GM18861 (cell line): ENCODE measurements around the gene CD300LD.
"Not testable (repeated sequence)": the region's sequence is repeated elsewhere in the genome, so short reads cannot be mapped to it uniquely, and the experiment has no call there.

Experiments used
- ATAC-seq: cut with Tn5 transposase; IDR thresholded peaks from one replicate; pipeline ENCODE4 v1.9.1; 2021; ENCODE audit not compliant: unreplicated experiment

Gene CD300LD

GRCh38 chr17:74592087-74592990 lies at the start of gene CD300LD:
CD300LD (minus strand) TSS chr17:74592283; CDS start chr17:74592202, 81 bp downstream.
- no peak for ATAC-seq

- ATAC-seq, result no peak
These were observed 49.3 kb upstream of the CD300LD start for GRCh38 chr17:74641224-74641957.

GRCh38 chr17:74639704-74640151 lies 47.6 kb upstream of the CD300LD start:
- no peak for ATAC-seq

GRCh38 chr17:74637926-74638325 lies 45.8 kb upstream of the CD300LD start:
- no peak for ATAC-seq

GRCh38 chr17:74637265-74637664 lies 45.2 kb upstream of the CD300LD start:
- ATAC-seq, result no peak

GRCh38 chr17:74636541-74637085 lies 44.5 kb upstream of the CD300LD start:
- not testable (repeated sequence) for ATAC-seq

GRCh38 chr17:74635418-74635817 lies 43.3 kb upstream of the CD300LD start:
- no peak for ATAC-seq

GRCh38 chr17:74633326-74633725 lies 41.2 kb upstream of the CD300LD start:
- no peak for ATAC-seq

- no peak for ATAC-seq
These were observed 40.5 kb upstream of the CD300LD start for GRCh38 chr17:74632617-74633016.

GRCh38 chr17:74631468-74632450 lies 39.7 kb upstream of the CD300LD start:
- ATAC-seq, result no peak

GRCh38 chr17:74630251-74630650 lies 38.2 kb upstream of the CD300LD start:
- not testable (repeated sequence) for ATAC-seq

- ATAC-seq, result no peak
These were observed 33.6 kb upstream of the CD300LD start for GRCh38 chr17:74625661-74626060.

GRCh38 chr17:74624131-74624530 lies 32.0 kb upstream of the CD300LD start:
- no peak for ATAC-seq

- ATAC-seq, result no peak
These were observed 31.6 kb upstream of the CD300LD start, which contains the start of gene CD300E for GRCh38 chr17:74623693-74624093. CD300E (minus strand) TSS chr17:74623738; CDS start chr17:74623621, 117 bp downstream.

GRCh38 chr17:74619077-74619673 lies 27.1 kb upstream of the CD300LD start:
- no peak for ATAC-seq

GRCh38 chr17:74618451-74618850 lies 26.4 kb upstream of the CD300LD start:
- no peak for ATAC-seq

GRCh38 chr17:74616696-74617095 lies 24.6 kb upstream of the CD300LD start:
- no peak for ATAC-seq

GRCh38 chr17:74612046-74612445 lies 20.0 kb upstream of the CD300LD start:
- ATAC-seq, result no peak

- no peak for ATAC-seq
These were observed 18.0 kb upstream of the CD300LD start for GRCh38 chr17:74610108-74610507.

GRCh38 chr17:74608511-74608910 lies 16.4 kb upstream of the CD300LD start:
- no peak for ATAC-seq
